HEK293T (cell line): Measurements from ENCODE around the gene CPA2.

ENCODE experiments used
- BHLHE40 ChIP-seq: fragments of 450-650 bp; IDR thresholded peaks from 2 replicates; pipeline ENCODE4 v1.6.1; 2016; ENCODE audit warnings: mild to moderate bottlenecking, moderate library complexity, borderline replicate concordance
- CTBP1 ChIP-seq: fragments of 450-650 bp; IDR thresholded peaks from 2 replicates; pipeline ENCODE4 v1.6.1; 2016; ENCODE audit warnings: borderline replicate concordance
- ELF4 ChIP-seq: fragments of 450-650 bp; IDR thresholded peaks from 2 replicates; pipeline ENCODE4 v1.6.1; 2017; ENCODE audit warnings: antibody characterized with exemption
- FOXA1 ChIP-seq: fragments of 450-650 bp; IDR thresholded peaks from 2 replicates; pipeline ENCODE4 v1.6.1; 2016; ENCODE audit warnings: mild to moderate bottlenecking
- FOXK2 ChIP-seq: fragments of 450-650 bp; IDR thresholded peaks from 2 replicates; pipeline ENCODE4 v1.6.1; 2016; ENCODE audit warnings: mild to moderate bottlenecking
- SP1 ChIP-seq: fragments of 450-650 bp; IDR thresholded peaks from 2 replicates; pipeline ENCODE4 v1.6.1; 2017
- SUZ12 ChIP-seq: fragments of 450-650 bp; IDR thresholded peaks from 2 replicates; pipeline ENCODE4 v1.6.1; 2016; ENCODE audit warnings: mild to moderate bottlenecking

DNA sequence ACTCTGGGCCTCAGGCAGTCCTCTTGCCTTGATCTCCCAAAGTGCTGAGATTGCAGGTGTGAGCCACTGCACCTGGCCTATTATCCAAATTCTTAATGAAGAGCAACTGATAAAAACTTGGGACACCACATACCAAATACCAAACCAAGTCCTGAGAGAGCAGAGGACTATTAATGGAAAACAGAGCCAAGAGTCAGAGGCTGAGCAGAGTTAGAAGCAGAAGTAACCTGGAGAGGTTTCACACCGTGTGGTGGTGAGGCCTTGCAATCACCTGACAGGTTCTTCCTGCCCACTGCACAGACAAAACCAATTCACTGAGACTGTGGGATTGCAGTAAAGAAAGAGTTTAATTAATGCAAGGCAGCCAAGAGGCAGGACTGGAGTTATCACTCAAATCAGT is 43.0 kb upstream of the CPA2 start:
- TF ChIP-seq CTBP1 (no peak), SUZ12 (no peak), FOXK2 (no peak), SP1 (no peak), BHLHE40 (no peak), ELF4 (no peak), FOXA1 (no peak)
